Gastrocnemius medialis (tissue), 4 donors: ENCODE results near the gene BUB1. TPM values are rescaled to one million over a fixed set of nuclear protein-coding genes. Genes with fewer than 3 reads are reported as not detected.
A peak's percentile ranks its signal among the peaks of the same experiment; 100 is the strongest.

Experiments
- ATAC-seq, 2 donors: fragments of 150-250 bp; one replicate each; pipeline ENCODE4 v1.9.1; 2016
- DNase-seq, 2 donors: peaks; one replicate each; pipeline ENCODE4 v3.0.0-alpha.2; 2019
- H3K27ac ChIP-seq, 4 donors: fragments of 200-600 bp; sonication (generic); 1 replicate in 1 of 4; 2 replicates in 3 of 4; pipeline ENCODE4 v1.5.1; 2016 to 2018; ENCODE audit warnings: mild to moderate bottlenecking in 2 of 4, moderate library complexity in 1 of 4
- H3K27me3 ChIP-seq, 3 donors: fragments of 200-600 bp; sonication (generic) in 2 of 3; 1 replicate in 1 of 3; 2 replicates in 2 of 3; pipeline versions ENCODE4 v1.5.1 to v1.6.0; 2016 to 2019; ENCODE audit warnings: mild to moderate bottlenecking in 1 of 3, moderate library complexity in 1 of 3
- H3K36me3 ChIP-seq, 2 donors: fragments of 200-600 bp; sonication (generic) in 1 of 2; one replicate each; pipeline ENCODE4 v1.5.1; 2017 to 2018
- H3K4me1 ChIP-seq, 2 donors: fragments of 200-600 bp; sonication (generic) in 1 of 2; one replicate each; pipeline ENCODE4 v1.5.1; 2016 to 2017; ENCODE audit warnings: mild to moderate bottlenecking in 2 of 2
- H3K4me3 ChIP-seq, 4 donors: fragments of 200-600 bp; sonication (generic) in 3 of 4; 1 replicate in 1 of 4; 2 replicates in 3 of 4; pipeline ENCODE4 v1.5.1; 2016 to 2019; ENCODE audit warnings: mild to moderate bottlenecking in 2 of 4
- H3K9me3 ChIP-seq, 3 donors: fragments of 200-600 bp; sonication (generic) in 2 of 3; 1 replicate in 1 of 3; 2 replicates in 2 of 3; pipeline ENCODE4 v1.5.1; 2016 to 2019
- CTCF ChIP-seq, 5 experiments: fragments of 450-650 bp in 3 of 5; fragments of 200-600 bp in 2 of 5; sonication (generic) in 2 of 5; IDR thresholded peaks in 4 of 5; conservative IDR thresholded peaks in 1 of 5; 1 replicate in 4 of 5; 2 replicates in 1 of 5; pipeline ENCODE4 v1.5.1; 2016 to 2019; ENCODE audit warnings: antibody characterized with exemption in 5 of 5, mild to moderate bottlenecking in 3 of 5, moderate library complexity in 3 of 5
- POLR2A ChIP-seq, 2 donors: fragments of 450-650 bp; IDR thresholded peaks; one replicate each; pipeline ENCODE4 v1.6.1; 2017; ENCODE audit warnings: antibody characterized with exemption in 2 of 2, mild to moderate bottlenecking in 2 of 2, moderate library complexity in 2 of 2
- in situ Hi-C, 4 donors: fragments of 200-750 bp; cut with MboI; loops; one replicate each; pipeline versions ENCODE4 v1.15.0 to v1.8.0; 2017; ENCODE audit warnings: low sequenced_read_pairs in 4 of 4
- intact Hi-C: fragments of 100-400 bp; cut with DNase I; formaldehyde crosslinking; loops from one replicate; pipeline ENCODE4 v1.15.1; 2023; ENCODE audit warnings: low total_unique reads
- total RNA-seq, 4 donors: library from RNA; depleted of rRNA; stranded (reverse); fragments of >200 nt; gene quantifications; one replicate each; pipeline versions ENCODE4 v1.1.0 to v1.2.3, GENCODE V29; 2016

BUB1 gene
- total RNA-seq, 4 donors from 2014 or later, result 0.27 to 0.59 TPM; not detected in 2

DNA sequence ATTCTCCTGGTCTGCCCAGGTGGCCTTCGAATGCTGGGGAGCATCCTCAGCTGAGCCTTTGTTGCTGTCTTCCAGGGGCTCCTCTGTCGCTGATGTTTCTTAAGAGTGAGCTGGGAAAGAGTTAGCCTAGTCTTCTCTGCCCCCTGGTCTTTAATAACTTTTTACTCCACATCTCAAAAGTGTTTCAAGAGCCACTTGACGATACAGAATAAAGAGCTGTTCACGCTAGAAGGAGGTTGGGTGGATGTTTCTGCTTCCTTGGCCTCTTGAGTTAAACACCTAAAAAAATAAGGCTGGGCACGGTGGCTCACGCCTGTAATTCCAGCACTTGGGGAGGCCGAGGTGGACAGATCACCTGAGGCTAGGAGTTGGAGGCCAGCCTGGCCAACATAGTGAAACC, 2.8 kb upstream of the BUB1 start:
- in situ Hi-C loops, result no loop called here
- no peak for TF ChIP-seq CTCF (IDR thresholded peaks at IDR 0.05 in 4 of 5, conservative IDR thresholded peaks at IDR 0.05 in 1 of 5)
- no peak for TF ChIP-seq POLR2A (IDR thresholded peaks at IDR 0.05)

DNA sequence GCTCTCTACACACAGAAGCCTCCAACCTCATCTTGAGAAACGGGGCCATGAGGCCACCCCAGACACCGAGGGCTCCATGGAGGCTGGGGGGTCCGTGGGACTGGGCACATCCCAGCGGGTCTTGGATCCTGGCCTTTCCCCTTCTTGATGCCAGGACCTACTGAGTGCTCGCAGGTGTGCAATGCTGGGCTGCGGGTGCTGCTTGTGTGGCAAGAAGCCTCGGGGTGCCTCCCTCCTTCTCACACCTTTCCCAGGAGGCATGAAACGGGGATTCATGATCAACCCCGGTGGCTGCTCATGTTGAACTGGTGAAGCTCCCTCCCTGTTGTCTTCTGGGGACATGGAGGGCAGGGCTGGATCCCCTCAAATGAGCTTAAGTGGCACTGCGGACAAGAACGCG, 2.0 kb upstream of the BUB1 start:
- Histone ChIP-seq H3K27me3 (no peaks in the 10 kb centered on the region), H3K4me1 (peaks cover 4 to 12% of the 10 kb centered on the region in 2 donors), H3K36me3 (no peaks in the 10 kb centered on the region), H3K27ac (no peak overlapping the region), H3K4me3 (no peak overlapping the region), H3K9me3 (no peaks in the 10 kb centered on the region)
- intact Hi-C loops, result no loop called here
- TF ChIP-seq POLR2A (IDR thresholded peaks at IDR 0.05), result no peak
- no peak for TF ChIP-seq CTCF (IDR thresholded peaks at IDR 0.05 in 4 of 5, conservative IDR thresholded peaks at IDR 0.05 in 1 of 5)
- DNase-seq (no peak), ATAC-seq (no peak)
- in situ Hi-C loops, result no loop called here

More for the DNA sequence above, 2.8 kb upstream of the BUB1 start:
- DNase-seq (no peak), ATAC-seq (no peak)
- Histone ChIP-seq H3K4me3 (no peak overlapping the region), H3K27me3 (no peaks in the 10 kb centered on the region), H3K9me3 (no peaks in the 10 kb centered on the region), H3K4me1 (peaks cover 4 to 12% of the 10 kb centered on the region in 2 donors), H3K27ac (no peak overlapping the region), H3K36me3 (no peaks in the 10 kb centered on the region)
- intact Hi-C loops, result no loop called here

- intact Hi-C loops, result no loop called here
- ATAC-seq (no peak), DNase-seq (no peak)
- TF ChIP-seq CTCF (IDR thresholded peaks at IDR 0.05 in 4 of 5, conservative IDR thresholded peaks at IDR 0.05 in 1 of 5), result no peak
- TF ChIP-seq POLR2A (IDR thresholded peaks at IDR 0.05), result no peak
- peaks cover 4 to 12% of the 10 kb centered on the region in 2 donors for H3K4me1 ChIP-seq
- no peaks in the 10 kb centered on the region for H3K36me3 ChIP-seq
- in situ Hi-C loops, result no loop called here
- H3K9me3 ChIP-seq, result no peaks in the 10 kb centered on the region
- no peaks in the 10 kb centered on the region for H3K27me3 ChIP-seq
- H3K4me3 ChIP-seq, result peak overlapping the region in 1 of 4 donors; percentile 73
- H3K27ac ChIP-seq, result no peak overlapping the region
Observed at GRCh38 chr2:110679337-110679707, 1.5 kb upstream of the BUB1 start.

- peak overlapping the region; percentile 73 to 93 (median 83) for H3K4me3 ChIP-seq
- H3K36me3 ChIP-seq, result no peaks in the 10 kb centered on the region
- in situ Hi-C loops (no loop called here), intact Hi-C loops (no loop called here)
- DNase-seq, result no peak
- ATAC-seq, result peak; percentile 42 to 45
- peak overlapping the region; percentile 76 to 90 (median 84) for H3K27ac ChIP-seq
- TF ChIP-seq POLR2A (IDR thresholded peaks at IDR 0.05) (no peak), CTCF (IDR thresholded peaks at IDR 0.05 in 4 of 5, conservative IDR thresholded peaks at IDR 0.05 in 1 of 5) (no peak)
- H3K27me3 ChIP-seq, result no peaks in the 10 kb centered on the region
- H3K4me1 ChIP-seq, result peaks cover 4 to 12% of the 10 kb centered on the region in 2 donors
- H3K9me3 ChIP-seq, result no peaks in the 10 kb centered on the region
Observed at GRCh38 chr2:110678457-110679336, 834 bp upstream of the BUB1 start.
